Measurements from ENCODE around the gene OPHN1. TPM values are rescaled to one million over a fixed set of nuclear protein-coding genes. Genes with fewer than 3 reads are reported as not detected.

OPHN1 gene
- total RNA-seq, 2 donors from 2014 or later = 2.3 to 4.3 TPM

DNA sequence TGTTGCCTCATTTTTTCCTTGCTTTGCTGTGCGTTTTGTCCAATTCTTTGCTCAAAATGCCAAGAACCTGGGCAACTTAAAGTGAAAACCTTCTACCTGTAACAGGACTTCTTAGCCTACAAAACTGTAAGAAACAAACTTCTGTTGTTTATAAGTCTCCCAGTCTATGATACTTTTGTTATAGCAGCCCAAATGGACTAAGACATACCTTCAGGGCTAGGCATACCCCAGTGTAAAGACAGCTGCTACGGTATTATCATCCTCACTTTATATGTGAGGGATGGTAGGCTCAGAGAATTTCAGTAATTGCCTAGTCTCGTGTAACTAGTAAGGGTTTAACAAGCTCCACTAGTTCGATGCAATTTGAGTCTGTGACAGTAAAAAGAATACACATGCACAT is 6.0 kb upstream of the OPHN1 start:
- DNase-seq (no peak), ATAC-seq (no peak)
- Histone ChIP-seq H3K9me3 (no peaks in the 10 kb centered on the region), H3K36me3 (replicated peaks in 1 of 2; ENCODE audit: insufficient read depth in 1 of 2, low read depth in 2 of 2) (no peaks in the 10 kb centered on the region), H3K27me3 (no peaks in the 10 kb centered on the region), H3K4me1 (peaks cover 9% of the 10 kb centered on the region), H3K4me3 (no peak overlapping the region), H3K27ac (no peak overlapping the region)
- intact Hi-C loops (cut with DNase I) = no loop called here
- 77 to 85% methylated on average over 2 to 4 of the region's 4 CpGs for WGBS, 2 donors
- TF ChIP-seq POLR2A (IDR thresholded peaks at IDR 0.05) = no peak
- TF ChIP-seq, protein P1, sequence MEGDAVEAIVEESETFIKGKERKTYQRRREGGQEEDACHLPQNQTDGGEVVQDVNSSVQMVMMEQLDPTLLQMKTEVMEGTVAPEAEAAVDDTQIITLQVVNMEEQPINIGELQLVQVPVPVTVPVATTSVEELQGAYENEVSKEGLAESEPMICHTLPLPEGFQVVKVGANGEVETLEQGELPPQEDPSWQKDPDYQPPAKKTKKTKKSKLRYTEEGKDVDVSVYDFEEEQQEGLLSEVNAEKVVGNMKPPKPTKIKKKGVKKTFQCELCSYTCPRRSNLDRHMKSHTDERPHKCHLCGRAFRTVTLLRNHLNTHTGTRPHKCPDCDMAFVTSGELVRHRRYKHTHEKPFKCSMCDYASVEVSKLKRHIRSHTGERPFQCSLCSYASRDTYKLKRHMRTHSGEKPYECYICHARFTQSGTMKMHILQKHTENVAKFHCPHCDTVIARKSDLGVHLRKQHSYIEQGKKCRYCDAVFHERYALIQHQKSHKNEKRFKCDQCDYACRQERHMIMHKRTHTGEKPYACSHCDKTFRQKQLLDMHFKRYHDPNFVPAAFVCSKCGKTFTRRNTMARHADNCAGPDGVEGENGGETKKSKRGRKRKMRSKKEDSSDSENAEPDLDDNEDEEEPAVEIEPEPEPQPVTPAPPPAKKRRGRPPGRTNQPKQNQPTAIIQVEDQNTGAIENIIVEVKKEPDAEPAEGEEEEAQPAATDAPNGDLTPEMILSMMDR (IDR thresholded peaks at IDR 0.05) = no peak

DNA sequence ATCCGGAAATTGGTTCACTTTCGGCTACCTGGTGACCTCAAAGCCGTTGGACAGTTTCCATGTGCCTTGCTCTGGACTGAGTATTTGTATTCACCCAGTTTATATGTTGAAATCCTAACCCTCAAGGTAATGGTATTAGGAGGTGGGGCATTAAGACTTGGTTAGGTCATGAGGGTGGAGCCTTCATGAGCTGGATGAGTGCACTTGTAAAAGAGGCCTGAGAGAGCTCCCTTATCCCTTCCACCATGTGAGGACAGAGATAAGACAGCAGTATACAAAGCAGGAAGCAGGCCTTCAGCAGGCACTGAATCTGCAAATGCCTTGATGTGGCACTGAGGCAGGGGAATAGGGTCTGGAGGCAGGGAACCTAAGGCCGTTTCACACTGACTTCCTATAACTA is 5.3 kb upstream of the OPHN1 start:
- no peak for ATAC-seq
- H3K36me3 ChIP-seq (replicated peaks in 1 of 2; ENCODE audit: insufficient read depth in 1 of 2, low read depth in 2 of 2) = no peaks in the 10 kb centered on the region
- H3K4me3 ChIP-seq = no peak overlapping the region
- H3K4me1 ChIP-seq = peaks cover 9% of the 10 kb centered on the region
- intact Hi-C loops (cut with DNase I) = no loop called here
- no peak for DNase-seq
- no peak overlapping the region for H3K27ac ChIP-seq
- WGBS, 2 donors = 88 to 95% methylated on average over 3 to 4 of the region's 4 CpGs
- H3K9me3 ChIP-seq = no peaks in the 10 kb centered on the region
- TF ChIP-seq, protein P1 (IDR thresholded peaks at IDR 0.05) = no peak
- TF ChIP-seq POLR2A (IDR thresholded peaks at IDR 0.05) = no peak
- no peaks in the 10 kb centered on the region for H3K27me3 ChIP-seq

DNA sequence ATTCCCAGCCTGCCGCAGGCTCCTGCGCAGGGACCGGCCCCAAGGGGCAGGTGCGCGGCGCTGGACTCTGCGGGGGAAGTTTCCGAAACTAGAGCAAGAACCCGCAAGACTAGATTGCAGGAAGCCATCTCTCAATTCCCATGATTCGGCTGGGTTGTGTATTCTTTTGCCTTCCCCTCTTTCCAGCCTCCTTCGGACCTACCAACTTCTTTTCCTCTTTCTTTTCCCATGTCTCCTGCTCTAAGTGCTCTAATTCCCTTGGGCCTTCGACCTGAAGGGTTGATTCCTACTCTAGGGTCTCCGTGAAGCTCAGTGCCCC is 645 bp upstream of the OPHN1 start:
- intact Hi-C loops (cut with DNase I) = no loop called here
- Histone ChIP-seq H3K4me3 (peak overlapping the region in 1 of 2 donors; percentile 50), H3K27ac (peak overlapping the region; percentile 21 to 87 (median 76)), H3K27me3 (no peaks in the 10 kb centered on the region), H3K4me1 (peaks cover 8% of the 10 kb centered on the region), H3K36me3 (replicated peaks in 1 of 2; ENCODE audit: insufficient read depth in 1 of 2, low read depth in 2 of 2) (no peaks in the 10 kb centered on the region), H3K9me3 (no peaks in the 10 kb centered on the region)
- 3 to 4% methylated on average over 5 to 13 of the region's 13 CpGs for WGBS, 2 donors
- no peak for ATAC-seq
- TF ChIP-seq POLR2A (IDR thresholded peaks at IDR 0.05) = peak in 1 of 3 donors; percentile 64
- TF ChIP-seq, protein P1 (IDR thresholded peaks at IDR 0.05) = no peak
- no peak for DNase-seq

DNA sequence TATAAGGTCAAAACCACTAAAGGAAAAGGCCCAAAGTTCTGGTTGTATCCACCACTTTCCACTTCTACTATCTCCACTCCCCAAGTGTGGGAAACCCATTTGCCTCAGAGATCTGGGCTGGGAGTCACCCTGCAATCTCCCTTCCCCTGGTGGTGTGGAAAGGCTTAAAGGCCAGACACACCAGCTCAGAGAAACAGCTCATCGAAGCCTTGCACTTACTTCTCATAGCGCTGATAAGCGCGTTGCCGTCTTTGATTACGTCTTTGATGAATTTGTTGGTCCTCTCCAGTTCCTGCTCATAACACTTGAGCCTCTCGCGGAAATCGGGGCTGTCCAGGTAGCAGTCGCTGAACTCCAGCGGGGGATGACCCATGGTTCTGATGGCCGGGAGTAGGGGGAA is 647 bp downstream of the OPHN1 start:
- Histone ChIP-seq H3K36me3 (replicated peaks in 1 of 2; ENCODE audit: insufficient read depth in 1 of 2, low read depth in 2 of 2) (no peaks in the 10 kb centered on the region), H3K27ac (peak overlapping the region in 2 of 4 donors; percentile 85 to 87), H3K4me1 (peaks cover 8% of the 10 kb centered on the region), H3K4me3 (peak overlapping the region in 1 of 2 donors; percentile 50), H3K9me3 (no peaks in the 10 kb centered on the region), H3K27me3 (no peaks in the 10 kb centered on the region)
- intact Hi-C loops (cut with DNase I) = no loop called here
- TF ChIP-seq, protein P1 (IDR thresholded peaks at IDR 0.05) = no peak
- TF ChIP-seq POLR2A (IDR thresholded peaks at IDR 0.05) = no peak
- no peak for ATAC-seq
- no peak for DNase-seq
- WGBS, 2 donors = 0 to 14% methylated on average over 3 to 11 of the region's 12 CpGs

DNA sequence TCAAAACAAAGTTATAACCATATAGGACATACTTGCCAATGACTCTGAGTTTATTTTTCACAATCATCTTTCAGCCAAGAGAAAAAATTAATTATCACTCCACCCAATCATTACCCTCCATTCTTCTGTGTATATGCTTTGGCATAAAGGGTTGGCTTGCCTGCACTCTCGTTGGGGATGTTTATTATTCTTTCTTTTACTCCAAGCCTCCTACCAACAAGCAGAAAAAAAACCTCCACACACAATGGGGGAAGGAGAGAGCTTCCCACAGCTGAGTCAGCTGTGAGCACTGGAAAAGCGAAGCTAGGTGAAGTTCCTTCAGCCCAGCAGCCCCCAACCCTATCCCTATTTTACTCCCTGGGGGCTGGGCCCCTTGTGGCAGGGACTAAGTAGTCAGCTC is 1.5 kb downstream of the OPHN1 start:
- intact Hi-C loops (cut with DNase I) = no loop called here
- 65 to 69% methylated on average over 2 of the region's 2 CpGs for whole genome bisulfite sequencing, 2 donors
- no peak overlapping the region for H3K4me3 ChIP-seq
- ATAC-seq = no peak
- H3K9me3 ChIP-seq = no peaks in the 10 kb centered on the region
- H3K27ac ChIP-seq = no peak overlapping the region
- no peaks in the 10 kb centered on the region for H3K36me3 ChIP-seq (replicated peaks in 1 of 2; ENCODE audit: insufficient read depth in 1 of 2, low read depth in 2 of 2)
- H3K4me1 ChIP-seq = peaks cover 8% of the 10 kb centered on the region
- no peaks in the 10 kb centered on the region for H3K27me3 ChIP-seq
- TF ChIP-seq, protein P1 (IDR thresholded peaks at IDR 0.05) = no peak
- no peak for TF ChIP-seq POLR2A (IDR thresholded peaks at IDR 0.05)
- DNase-seq = no peak
